C4-2B (cell line): Measurements from ENCODE around the gene COL1A1.

Experiments used
- H3K27ac ChIP-seq: fragments of 450-650 bp; 2 replicates; pipeline ENCODE4 v1.5.1; 2017
- CTCF ChIP-seq: fragments of 450-650 bp; conservative IDR thresholded peaks from 2 replicates; pipeline ENCODE4 v1.5.1; 2017; ENCODE audit warnings: mild to moderate bottlenecking
- ZFX ChIP-seq: fragments of 450-650 bp; IDR thresholded peaks from 2 replicates; pipeline ENCODE4 v1.6.1; 2017

COL1A1 gene

GRCh38 chr17:50167371-50167770 lies 34.1 kb downstream of the COL1A1 start:
- no peak overlapping the region for H3K27ac ChIP-seq
- TF ChIP-seq CTCF (no peak), ZFX (no peak)

- H3K27ac ChIP-seq = no peak overlapping the region
- TF ChIP-seq ZFX (no peak), CTCF (no peak)
Measured at GRCh38 chr17:50166518-50167181, 34.8 kb downstream of the COL1A1 start.

GRCh38 chr17:50165867-50166517 lies 35.4 kb downstream of the COL1A1 start, which contains the start of gene SGCA:
Gene SGCA (plus strand): TSS chr17:50166005. CDS start chr17:50166041, 36 bp downstream.
- TF ChIP-seq CTCF (no peak), ZFX (no peak)
- no peak within 1 kb of the TSS for H3K27ac ChIP-seq

GRCh38 chr17:50165466-50165865 lies 36.0 kb downstream of the COL1A1 start:
- no peak for TF ChIP-seq ZFX
- no peak for TF ChIP-seq CTCF
- no peak overlapping the region for H3K27ac ChIP-seq

GRCh38 chr17:50165066-50165465 lies 36.4 kb downstream of the COL1A1 start:
- H3K27ac ChIP-seq = no peak overlapping the region
- TF ChIP-seq CTCF (no peak), ZFX (no peak)

- no peak overlapping the region for H3K27ac ChIP-seq
- TF ChIP-seq CTCF = no peak
- no peak for TF ChIP-seq ZFX
Measured at GRCh38 chr17:50164697-50164988, 36.8 kb downstream of the COL1A1 start.

GRCh38 chr17:50163843-50164696 lies 37.4 kb downstream of the COL1A1 start:
- TF ChIP-seq CTCF (no peak), ZFX (no peak)
- no peak overlapping the region for H3K27ac ChIP-seq
